DOHH2 (cell line): Measurements from ENCODE around the gene SPOCK1.

Experiments
- H3F3A ChIP-seq: fragments of 200-600 bp; sonication (generic), shearing (Covaris generic); 2 replicates; pipeline ENCODE4 v1.6.0; 2016; ENCODE audit warnings: antibody characterized with exemption, mild to moderate bottlenecking; ENCODE audit not compliant: control insufficient read depth, insufficient read depth
- H3K27ac ChIP-seq: fragments of 200-600 bp; sonication (generic); 2 replicates; pipeline ENCODE4 v1.5.1; 2014; ENCODE audit warnings: low read depth, mild to moderate bottlenecking, low read length, moderate library complexity
- H3K27me3 ChIP-seq: fragments of 200-600 bp; sonication (generic); 2 replicates; pipeline ENCODE4 v1.6.1; 2014; ENCODE audit warnings: mild to moderate bottlenecking, low read length, mixed read lengths; ENCODE audit not compliant: control insufficient read depth
- H3K36me3 ChIP-seq: fragments of 200-600 bp; sonication (generic); 2 replicates; pipeline ENCODE4 v1.6.1; 2014; ENCODE audit warnings: mild to moderate bottlenecking, low read length, moderate library complexity, mixed read lengths; ENCODE audit not compliant: control insufficient read depth
- H3K4me1 ChIP-seq: fragments of 200-600 bp; sonication (generic); 2 replicates; pipeline ENCODE4 v1.6.1; 2014; ENCODE audit warnings: mild to moderate bottlenecking, low read length, mixed read lengths; ENCODE audit not compliant: control insufficient read depth
- H3K4me2 ChIP-seq: fragments of 200-600 bp; sonication (generic); 2 replicates; pipeline ENCODE4 v1.6.0; 2014; ENCODE audit warnings: mild to moderate bottlenecking, low read length, moderate library complexity
- H3K4me3 ChIP-seq: fragments of 200-600 bp; sonication (generic); 2 replicates; pipeline ENCODE4 v1.5.1; 2014; ENCODE audit warnings: mild to moderate bottlenecking, low read length, mixed read lengths
- H3K79me2 ChIP-seq: fragments of 200-600 bp; sonication (generic); 2 replicates; pipeline ENCODE4 v1.6.1; 2014; ENCODE audit warnings: mild to moderate bottlenecking, low read length, mixed read lengths; ENCODE audit not compliant: control insufficient read depth
- H3K9me2 ChIP-seq: fragments of 200-600 bp; sonication (generic); replicated peaks from 2 replicates; pipeline ENCODE4 v1.6.1; 2014; ENCODE audit warnings: mild to moderate bottlenecking, low read length, mixed read lengths; ENCODE audit not compliant: control insufficient read depth
- H3K9me3 ChIP-seq: fragments of 200-600 bp; sonication (generic); 2 replicates; pipeline ENCODE4 v1.6.1; 2014; ENCODE audit warnings: antibody characterized with exemption, low read length, mixed read lengths; ENCODE audit not compliant: control insufficient read depth, insufficient read depth
- H4K20me1 ChIP-seq: fragments of 200-600 bp; sonication (generic); 2 replicates; pipeline ENCODE4 v1.6.0; 2014; ENCODE audit warnings: low read depth, mild to moderate bottlenecking, antibody characterized with exemption, low read length, moderate library complexity; ENCODE audit not compliant: control insufficient read depth, insufficient read depth
- EZH2phosphoT487 ChIP-seq: fragments of 200-600 bp; sonication (generic); IDR thresholded peaks from 2 replicates; pipeline ENCODE4 v1.6.1; 2017; ENCODE audit warnings: borderline replicate concordance, mild to moderate bottlenecking, antibody characterized with exemption, low read length, moderate library complexity, mixed read lengths
- TF ChIP-seq, protein P1 (sequence below): fragments of 200-600 bp; sonication (generic); IDR thresholded peaks from one replicate; pipeline ENCODE4 v1.5.1; 2014; ENCODE audit warnings: antibody characterized with exemption, mild to moderate bottlenecking, low read depth, low read length; ENCODE audit not compliant: poor library complexity, severe bottlenecking

Gene SPOCK1

DNA sequence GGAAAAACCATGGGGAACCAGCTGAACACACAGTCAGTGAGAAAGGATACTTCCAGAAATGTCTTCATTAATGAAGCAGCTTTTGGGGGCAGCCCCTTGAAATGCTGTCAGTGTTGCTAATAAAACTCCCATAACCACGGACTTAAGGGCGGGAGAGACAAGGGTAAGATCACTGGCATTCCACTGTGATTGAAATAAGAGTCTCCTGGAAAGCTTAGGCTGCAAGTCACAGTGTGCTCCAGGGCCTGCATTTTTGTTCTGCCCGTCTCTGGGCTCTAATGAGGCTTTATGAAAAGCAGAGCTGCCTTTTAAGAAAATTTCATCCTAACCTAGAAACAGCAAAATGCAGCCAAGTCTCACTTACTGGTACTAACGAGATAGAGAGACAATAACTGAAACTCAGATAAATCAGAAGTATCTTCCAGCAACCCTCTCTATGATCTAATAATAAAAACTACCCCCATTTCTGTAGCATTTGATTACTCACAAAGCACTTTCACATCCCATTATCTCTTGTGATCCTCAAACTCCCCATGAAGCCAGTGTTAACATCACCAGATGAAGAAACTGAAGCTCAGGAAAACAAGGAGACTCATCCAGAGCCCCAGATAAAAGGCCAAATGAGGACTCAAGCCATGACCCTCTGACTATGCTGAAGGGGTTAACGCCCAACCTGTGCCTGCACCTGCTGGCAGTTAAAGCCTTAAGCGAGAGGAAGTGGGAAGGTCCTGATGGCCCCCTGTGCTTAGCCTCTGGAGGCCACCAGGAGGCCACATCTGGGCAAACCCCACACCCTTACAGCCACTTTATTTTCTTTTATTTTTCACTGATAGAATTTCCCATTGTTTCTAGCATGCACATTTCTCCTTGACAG is 37.5 kb downstream of the SPOCK1 start:
- Histone ChIP-seq H3F3A (no peaks in the 10 kb centered on the region), H3K4me1 (no peaks in the 10 kb centered on the region), H3K4me3 (no peak overlapping the region), H3K27me3 (peaks cover 12% of the 10 kb centered on the region), H4K20me1 (no peaks in the 10 kb centered on the region), H3K79me2 (no peaks in the 10 kb centered on the region), H3K27ac (no peak overlapping the region), H3K4me2 (no peak overlapping the region), H3K9me2 (no peaks in the 10 kb centered on the region), H3K9me3 (no peaks in the 10 kb centered on the region), H3K36me3 (no peaks in the 10 kb centered on the region)
- TF ChIP-seq EZH2phosphoT487 = no peak
- TF ChIP-seq, protein P1, sequence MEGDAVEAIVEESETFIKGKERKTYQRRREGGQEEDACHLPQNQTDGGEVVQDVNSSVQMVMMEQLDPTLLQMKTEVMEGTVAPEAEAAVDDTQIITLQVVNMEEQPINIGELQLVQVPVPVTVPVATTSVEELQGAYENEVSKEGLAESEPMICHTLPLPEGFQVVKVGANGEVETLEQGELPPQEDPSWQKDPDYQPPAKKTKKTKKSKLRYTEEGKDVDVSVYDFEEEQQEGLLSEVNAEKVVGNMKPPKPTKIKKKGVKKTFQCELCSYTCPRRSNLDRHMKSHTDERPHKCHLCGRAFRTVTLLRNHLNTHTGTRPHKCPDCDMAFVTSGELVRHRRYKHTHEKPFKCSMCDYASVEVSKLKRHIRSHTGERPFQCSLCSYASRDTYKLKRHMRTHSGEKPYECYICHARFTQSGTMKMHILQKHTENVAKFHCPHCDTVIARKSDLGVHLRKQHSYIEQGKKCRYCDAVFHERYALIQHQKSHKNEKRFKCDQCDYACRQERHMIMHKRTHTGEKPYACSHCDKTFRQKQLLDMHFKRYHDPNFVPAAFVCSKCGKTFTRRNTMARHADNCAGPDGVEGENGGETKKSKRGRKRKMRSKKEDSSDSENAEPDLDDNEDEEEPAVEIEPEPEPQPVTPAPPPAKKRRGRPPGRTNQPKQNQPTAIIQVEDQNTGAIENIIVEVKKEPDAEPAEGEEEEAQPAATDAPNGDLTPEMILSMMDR = no peak

DNA sequence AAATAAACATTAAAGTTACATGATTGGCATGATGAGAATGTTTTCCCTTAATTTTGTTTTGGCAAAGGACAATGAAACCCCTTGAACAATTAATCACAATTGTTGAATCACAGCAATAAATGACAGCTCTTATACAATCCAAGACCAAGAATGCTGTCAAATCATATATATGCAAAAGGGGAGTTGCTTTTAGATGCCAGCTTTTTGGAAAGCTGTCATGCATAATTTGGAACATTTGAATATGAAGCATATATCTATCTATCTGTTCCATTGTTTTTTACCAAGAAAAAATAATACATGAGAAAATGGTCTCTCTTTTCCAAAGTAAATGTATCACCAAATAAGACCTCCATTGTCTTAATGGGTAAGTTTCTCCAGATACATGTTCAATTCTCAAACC is 44.5 kb downstream of the SPOCK1 start:
- no peaks in the 10 kb centered on the region for H3K27me3 ChIP-seq
- no peaks in the 10 kb centered on the region for H3K36me3 ChIP-seq
- H3K79me2 ChIP-seq = no peaks in the 10 kb centered on the region
- no peak overlapping the region for H3K4me3 ChIP-seq
- no peaks in the 10 kb centered on the region for H3F3A ChIP-seq
- H3K27ac ChIP-seq = no peak overlapping the region
- H3K4me2 ChIP-seq = no peak overlapping the region
- no peak for TF ChIP-seq EZH2phosphoT487
- TF ChIP-seq, protein P1 = no peak
- H3K9me3 ChIP-seq = no peaks in the 10 kb centered on the region
- no peaks in the 10 kb centered on the region for H3K9me2 ChIP-seq
- no peaks in the 10 kb centered on the region for H3K4me1 ChIP-seq
- H4K20me1 ChIP-seq = no peaks in the 10 kb centered on the region

DNA sequence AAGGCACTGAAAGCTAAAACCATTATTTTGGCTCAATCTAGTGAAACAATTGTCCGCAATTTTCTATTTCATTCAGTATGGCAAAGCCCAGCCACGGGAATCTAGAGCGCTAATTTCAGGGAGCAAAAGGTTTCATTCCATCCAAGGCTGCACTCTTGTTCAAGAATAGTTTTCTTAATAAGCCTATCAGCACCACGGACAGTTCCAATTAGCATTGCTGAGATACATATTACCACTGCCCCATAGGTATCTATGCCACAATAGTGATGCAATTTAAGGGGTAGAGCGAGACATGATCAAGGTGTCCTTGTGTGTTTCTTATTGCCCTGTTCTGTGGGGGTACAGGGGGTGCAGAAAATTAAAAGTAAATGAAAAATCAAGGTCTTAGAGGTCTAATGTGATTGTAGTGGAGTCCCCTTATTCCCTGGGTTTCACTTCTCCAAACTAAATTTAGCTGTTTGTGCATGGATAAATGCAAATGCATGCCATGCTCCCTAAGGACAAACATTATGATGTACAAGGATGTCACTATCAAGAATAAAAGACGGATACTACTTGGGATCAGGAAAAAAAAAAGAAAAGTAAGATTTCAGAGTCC is 45.5 kb downstream of the SPOCK1 start:
- no peaks in the 10 kb centered on the region for H3K36me3 ChIP-seq
- H3K27me3 ChIP-seq = no peaks in the 10 kb centered on the region
- TF ChIP-seq, protein P1 = no peak
- TF ChIP-seq EZH2phosphoT487 = no peak
- no peaks in the 10 kb centered on the region for H3K9me3 ChIP-seq
- H3K4me2 ChIP-seq = no peak overlapping the region
- H3F3A ChIP-seq = no peaks in the 10 kb centered on the region
- no peaks in the 10 kb centered on the region for H3K79me2 ChIP-seq
- no peaks in the 10 kb centered on the region for H4K20me1 ChIP-seq
- no peaks in the 10 kb centered on the region for H3K4me1 ChIP-seq
- no peak overlapping the region for H3K4me3 ChIP-seq
- H3K27ac ChIP-seq = no peak overlapping the region
- H3K9me2 ChIP-seq = no peaks in the 10 kb centered on the region
